ENCODE data around the gene ZSCAN18.

The ZSCAN18 gene

GRCh38 chr19:58047672-58048071 is 50.4 kb downstream of the ZSCAN18 start:
- no peak overlapping the region for H2AK5ac ChIP-seq (ENCODE audit: low read length, severe bottlenecking)
- 79% methylated on average over 10 of the region's 12 CpGs for WGBS
- no peak overlapping the region for H3K9ac ChIP-seq (ENCODE audit: low read length)
- H3K4me1 ChIP-seq (ENCODE audit: control insufficient read depth, insufficient read depth, low read depth, low read length), result no peaks in the 10 kb centered on the region
- H3K4me2 ChIP-seq (ENCODE audit: low read length, poor library complexity, severe bottlenecking), result no peak overlapping the region
- no peak overlapping the region for H3K4ac ChIP-seq (ENCODE audit: low read depth in 1 of 2, low read length in 2 of 2)
- H2BK120ac ChIP-seq (ENCODE audit: low read depth, low read length), result no peak overlapping the region
- H3K79me1 ChIP-seq (replicated peaks; ENCODE audit: low read length, poor library complexity, severe bottlenecking), result no peaks in the 10 kb centered on the region
- H2BK12ac ChIP-seq (ENCODE audit: low read length in 2 of 2), result no peak overlapping the region
- peaks cover 48% of the 10 kb centered on the region for H3K9me3 ChIP-seq (ENCODE audit: control insufficient read depth, low read length)
- H3K27ac ChIP-seq (ENCODE audit: low read length, poor library complexity, severe bottlenecking), result no peak overlapping the region
- H3K4me3 ChIP-seq (ENCODE audit: insufficient read depth in 1 of 2, low read depth in 1 of 2, low read length in 2 of 2), result no peak overlapping the region
- H3K27me3 ChIP-seq (ENCODE audit: control insufficient read depth in 1 of 2, insufficient read depth in 1 of 2, low read length in 2 of 2), result no peaks in the 10 kb centered on the region
- no peak overlapping the region for H2BK15ac ChIP-seq (ENCODE audit: low read depth, poor library complexity, severe bottlenecking)
- H4K8ac ChIP-seq (ENCODE audit: low read length), result no peak overlapping the region
- no peak overlapping the region for H2AFZ ChIP-seq (ENCODE audit: low read depth, low read length)
- H3K14ac ChIP-seq (ENCODE audit: low read length in 2 of 2), result no peak overlapping the region
- H2BK5ac ChIP-seq (ENCODE audit: low read depth, low read length, poor library complexity, severe bottlenecking), result no peak overlapping the region
- DNase-seq, result no peak
- H4K91ac ChIP-seq (ENCODE audit: low read length), result no peak overlapping the region
- H3K18ac ChIP-seq (ENCODE audit: low read depth in 1 of 2, low read length in 2 of 2), result no peak overlapping the region
- no peaks in the 10 kb centered on the region for H3K36me3 ChIP-seq (ENCODE audit: control insufficient read depth in 1 of 2, insufficient read depth in 2 of 2, low read depth in 1 of 2, low read length in 2 of 2)
- no peak overlapping the region for H3K23ac ChIP-seq (ENCODE audit: low read length in 2 of 2)

DNA sequence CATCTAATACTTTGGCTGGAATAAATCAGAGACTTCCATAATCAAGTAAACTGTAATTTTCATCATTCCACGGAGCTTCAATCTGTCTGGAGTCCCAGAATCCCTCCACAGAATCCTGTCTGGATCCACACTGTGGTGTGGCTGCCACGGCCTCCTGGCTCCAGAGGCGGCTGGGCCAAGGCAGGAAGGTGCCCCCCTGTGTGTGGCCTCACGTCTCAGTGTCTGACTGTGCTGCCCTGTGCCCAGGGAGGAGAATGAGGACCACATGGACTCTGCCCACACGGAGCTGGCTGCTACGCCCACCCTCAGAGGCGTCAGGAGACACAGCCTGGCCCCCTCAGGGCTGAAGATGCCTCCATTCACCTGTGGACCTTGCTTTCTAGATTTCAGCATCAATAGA is 51.2 kb downstream of the ZSCAN18 start:
- no peak for DNase-seq
- Histone ChIP-seq H3K9me3 (ENCODE audit: control insufficient read depth, low read length) (peaks cover 46% of the 10 kb centered on the region), H3K36me3 (ENCODE audit: control insufficient read depth in 1 of 2, insufficient read depth in 2 of 2, low read depth in 1 of 2, low read length in 2 of 2) (no peaks in the 10 kb centered on the region), H3K14ac (ENCODE audit: low read length in 2 of 2) (no peak overlapping the region), H2AFZ (ENCODE audit: low read depth, low read length) (no peak overlapping the region), H3K9ac (ENCODE audit: low read length) (no peak overlapping the region), H3K4me2 (ENCODE audit: low read length, poor library complexity, severe bottlenecking) (no peak overlapping the region), H3K27me3 (ENCODE audit: control insufficient read depth in 1 of 2, insufficient read depth in 1 of 2, low read length in 2 of 2) (no peaks in the 10 kb centered on the region), H2BK12ac (ENCODE audit: low read length in 2 of 2) (no peak overlapping the region), H3K4ac (ENCODE audit: low read depth in 1 of 2, low read length in 2 of 2) (no peak overlapping the region), H3K4me3 (ENCODE audit: insufficient read depth in 1 of 2, low read depth in 1 of 2, low read length in 2 of 2) (no peak overlapping the region), H2BK15ac (ENCODE audit: low read depth, poor library complexity, severe bottlenecking) (no peak overlapping the region), H2BK120ac (ENCODE audit: low read depth, low read length) (no peak overlapping the region), H3K18ac (ENCODE audit: low read depth in 1 of 2, low read length in 2 of 2) (no peak overlapping the region), H4K8ac (ENCODE audit: low read length) (no peak overlapping the region), H3K79me1 (replicated peaks; ENCODE audit: low read length, poor library complexity, severe bottlenecking) (no peaks in the 10 kb centered on the region), H4K91ac (ENCODE audit: low read length) (no peak overlapping the region), H2BK5ac (ENCODE audit: low read depth, low read length, poor library complexity, severe bottlenecking) (no peak overlapping the region), H3K23ac (ENCODE audit: low read length in 2 of 2) (no peak overlapping the region), H3K4me1 (ENCODE audit: control insufficient read depth, insufficient read depth, low read depth, low read length) (no peaks in the 10 kb centered on the region), H2AK5ac (ENCODE audit: low read length, severe bottlenecking) (no peak overlapping the region), H3K27ac (ENCODE audit: low read length, poor library complexity, severe bottlenecking) (no peak overlapping the region)
- 64% methylated on average over 7 of the region's 7 CpGs for WGBS

- H2BK120ac ChIP-seq (ENCODE audit: low read depth, low read length), result no peak overlapping the region
- no peaks in the 10 kb centered on the region for H3K4me1 ChIP-seq (ENCODE audit: control insufficient read depth, insufficient read depth, low read depth, low read length)
- H2BK5ac ChIP-seq (ENCODE audit: low read depth, low read length, poor library complexity, severe bottlenecking), result no peak overlapping the region
- no peak overlapping the region for H4K91ac ChIP-seq (ENCODE audit: low read length)
- no peaks in the 10 kb centered on the region for H3K79me1 ChIP-seq (replicated peaks; ENCODE audit: low read length, poor library complexity, severe bottlenecking)
- no peak for DNase-seq
- no peak overlapping the region for H3K23ac ChIP-seq (ENCODE audit: low read length in 2 of 2)
- H2BK12ac ChIP-seq (ENCODE audit: low read length in 2 of 2), result no peak overlapping the region
- H3K18ac ChIP-seq (ENCODE audit: low read depth in 1 of 2, low read length in 2 of 2), result no peak overlapping the region
- peaks cover 45% of the 10 kb centered on the region for H3K9me3 ChIP-seq (ENCODE audit: control insufficient read depth, low read length)
- no peak overlapping the region for H4K8ac ChIP-seq (ENCODE audit: low read length)
- no peak overlapping the region for H3K4ac ChIP-seq (ENCODE audit: low read depth in 1 of 2, low read length in 2 of 2)
- no peaks in the 10 kb centered on the region for H3K27me3 ChIP-seq (ENCODE audit: control insufficient read depth in 1 of 2, insufficient read depth in 1 of 2, low read length in 2 of 2)
- H2AK5ac ChIP-seq (ENCODE audit: low read length, severe bottlenecking), result no peak overlapping the region
- H3K36me3 ChIP-seq (ENCODE audit: control insufficient read depth in 1 of 2, insufficient read depth in 2 of 2, low read depth in 1 of 2, low read length in 2 of 2), result no peaks in the 10 kb centered on the region
- H3K4me2 ChIP-seq (ENCODE audit: low read length, poor library complexity, severe bottlenecking), result no peak overlapping the region
- WGBS, result 84% methylated on average over 24 of the region's 24 CpGs
- no peak overlapping the region for H3K9ac ChIP-seq (ENCODE audit: low read length)
- no peak overlapping the region for H2BK15ac ChIP-seq (ENCODE audit: low read depth, poor library complexity, severe bottlenecking)
- H2AFZ ChIP-seq (ENCODE audit: low read depth, low read length), result no peak overlapping the region
- H3K4me3 ChIP-seq (ENCODE audit: insufficient read depth in 1 of 2, low read depth in 1 of 2, low read length in 2 of 2), result no peak overlapping the region
- H3K27ac ChIP-seq (ENCODE audit: low read length, poor library complexity, severe bottlenecking), result no peak overlapping the region
- H3K14ac ChIP-seq (ENCODE audit: low read length in 2 of 2), result no peak overlapping the region
These were observed 52.5 kb downstream of the ZSCAN18 start for GRCh38 chr19:58045411-58046050.

DNA sequence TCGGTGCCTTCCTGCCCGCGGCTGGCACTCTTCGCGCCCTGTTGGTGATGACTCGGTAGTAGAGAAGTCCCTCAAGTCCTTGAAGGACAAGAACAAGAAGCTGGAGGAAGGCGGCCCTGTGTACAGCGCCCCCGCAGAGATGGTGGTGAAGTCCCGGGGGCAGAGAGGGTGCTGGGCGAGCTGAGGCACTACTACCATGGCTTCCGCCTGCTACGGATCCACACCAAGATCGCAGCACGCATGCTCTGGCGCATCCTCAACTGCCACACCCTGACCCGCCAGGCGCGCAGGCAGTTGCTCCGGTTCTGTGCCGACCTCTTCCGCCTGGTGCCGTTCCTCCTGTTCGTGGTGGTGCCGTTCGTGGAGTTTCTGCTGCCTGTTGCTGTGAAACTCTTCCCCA is 53.1 kb downstream of the ZSCAN18 start:
- no peak overlapping the region for H4K8ac ChIP-seq (ENCODE audit: low read length)
- no peaks in the 10 kb centered on the region for H3K27me3 ChIP-seq (ENCODE audit: control insufficient read depth in 1 of 2, insufficient read depth in 1 of 2, low read length in 2 of 2)

More for the DNA sequence above, 53.1 kb downstream of the ZSCAN18 start:
- Histone ChIP-seq H2AFZ (ENCODE audit: low read depth, low read length) (peak overlapping the region; percentile 5), H3K14ac (ENCODE audit: low read length in 2 of 2) (no peak overlapping the region), H3K9ac (ENCODE audit: low read length) (no peak overlapping the region), H2BK12ac (ENCODE audit: low read length in 2 of 2) (no peak overlapping the region), H3K27ac (ENCODE audit: low read length, poor library complexity, severe bottlenecking) (no peak overlapping the region), H3K4ac (ENCODE audit: low read depth in 1 of 2, low read length in 2 of 2) (no peak overlapping the region), H4K91ac (ENCODE audit: low read length) (no peak overlapping the region), H3K18ac (ENCODE audit: low read depth in 1 of 2, low read length in 2 of 2) (no peak overlapping the region), H3K4me3 (ENCODE audit: insufficient read depth in 1 of 2, low read depth in 1 of 2, low read length in 2 of 2) (no peak overlapping the region), H2AK5ac (ENCODE audit: low read length, severe bottlenecking) (no peak overlapping the region), H2BK15ac (ENCODE audit: low read depth, poor library complexity, severe bottlenecking) (no peak overlapping the region), H3K4me1 (ENCODE audit: control insufficient read depth, insufficient read depth, low read depth, low read length) (no peaks in the 10 kb centered on the region), H2BK5ac (ENCODE audit: low read depth, low read length, poor library complexity, severe bottlenecking) (no peak overlapping the region), H3K79me1 (replicated peaks; ENCODE audit: low read length, poor library complexity, severe bottlenecking) (no peaks in the 10 kb centered on the region), H3K9me3 (ENCODE audit: control insufficient read depth, low read length) (peaks cover 44% of the 10 kb centered on the region), H3K4me2 (ENCODE audit: low read length, poor library complexity, severe bottlenecking) (no peak overlapping the region), H3K23ac (ENCODE audit: low read length in 2 of 2) (no peak overlapping the region), H3K36me3 (ENCODE audit: control insufficient read depth in 1 of 2, insufficient read depth in 2 of 2, low read depth in 1 of 2, low read length in 2 of 2) (no peaks in the 10 kb centered on the region), H2BK120ac (ENCODE audit: low read depth, low read length) (no peak overlapping the region)
- WGBS, result 91% methylated on average over 26 of the region's 26 CpGs
- no peak for DNase-seq

Data from mesenchymal stem cell (in vitro differentiated cells and primary cell).